ENCODE results near the gene SH3RF3.

GRCh38 chr2:109243526-109244303, 114.7 kb downstream of the SH3RF3 start:
- TF ChIP-seq, protein P1, sequence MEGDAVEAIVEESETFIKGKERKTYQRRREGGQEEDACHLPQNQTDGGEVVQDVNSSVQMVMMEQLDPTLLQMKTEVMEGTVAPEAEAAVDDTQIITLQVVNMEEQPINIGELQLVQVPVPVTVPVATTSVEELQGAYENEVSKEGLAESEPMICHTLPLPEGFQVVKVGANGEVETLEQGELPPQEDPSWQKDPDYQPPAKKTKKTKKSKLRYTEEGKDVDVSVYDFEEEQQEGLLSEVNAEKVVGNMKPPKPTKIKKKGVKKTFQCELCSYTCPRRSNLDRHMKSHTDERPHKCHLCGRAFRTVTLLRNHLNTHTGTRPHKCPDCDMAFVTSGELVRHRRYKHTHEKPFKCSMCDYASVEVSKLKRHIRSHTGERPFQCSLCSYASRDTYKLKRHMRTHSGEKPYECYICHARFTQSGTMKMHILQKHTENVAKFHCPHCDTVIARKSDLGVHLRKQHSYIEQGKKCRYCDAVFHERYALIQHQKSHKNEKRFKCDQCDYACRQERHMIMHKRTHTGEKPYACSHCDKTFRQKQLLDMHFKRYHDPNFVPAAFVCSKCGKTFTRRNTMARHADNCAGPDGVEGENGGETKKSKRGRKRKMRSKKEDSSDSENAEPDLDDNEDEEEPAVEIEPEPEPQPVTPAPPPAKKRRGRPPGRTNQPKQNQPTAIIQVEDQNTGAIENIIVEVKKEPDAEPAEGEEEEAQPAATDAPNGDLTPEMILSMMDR (IDR thresholded peaks at IDR 0.05): no peak
- no peak for TF ChIP-seq POLR2AphosphoS5 (IDR thresholded peaks at IDR 0.05; ENCODE audit: low read depth, low read length)

Measured in Panc1 (cell line).